ENCODE results near the gene DGKH. TPM values are rescaled to one million over a fixed set of nuclear protein-coding genes. Genes with fewer than 3 reads are reported as not detected.

Gene DGKH
- total and polyA plus RNA-seq, 9 of the 15 experiments (the other 6 are each of a cell fraction or from before 2014, with no cell fraction given) = 0.38 to 4.4 (median 3.1) TPM

- intact Hi-C loops (cut with micrococcal nuclease) = no loop called here
- Histone ChIP-seq H3K36me3 (ENCODE audit: control insufficient read depth, insufficient read depth, low read length) (0 out of 3 replicates have a peak, but pooled peaks cover 3% of the 10 kb centered on the region), H3K9me3 (replicated peaks; ENCODE audit: control insufficient read depth, insufficient read depth, low read depth, low read length) (no peaks in the 10 kb centered on the region; the same call in 1 of the 2 replicates), H3K9ac (ENCODE audit: insufficient read depth in 1 of 2, low read depth in 2 of 2, low read length in 2 of 2) (peak overlapping the region; percentile 74 to 96), H3K4me3 (peak overlapping the region; percentile 51), H3K79me2 (ENCODE audit: control insufficient read depth, insufficient read depth, low read length) (peaks cover 21% of the 10 kb centered on the region), H3K4me1 (replicated peaks in 1 of 2; ENCODE audit: control insufficient read depth in 2 of 2, insufficient read depth in 2 of 2, low read length in 2 of 2) (peaks cover 10 to 13% of the 10 kb centered on the region in 2 experiments; a peak in 4 of 5 replicates), H3K4me2 (ENCODE audit: insufficient read depth, low read length) (peak overlapping the region; percentile 69), H2AFZ (ENCODE audit: low read depth, low read length) (peak overlapping the region; percentile 79), H3K9me1 (ENCODE audit: control insufficient read depth, insufficient read depth, low read length) (no peaks in the 10 kb centered on the region), H4K20me1 (replicated peaks; ENCODE audit: control insufficient read depth, insufficient read depth, low read length) (no peaks in the 10 kb centered on the region), H3K27ac (ENCODE audit: extremely low read depth, low read depth, low read length) (peak overlapping the region; percentile 72), H3K27me3 (ENCODE audit: control insufficient read depth in 2 of 2, insufficient read depth in 2 of 2, low read length in 2 of 2) (no peaks in the 10 kb centered on the region)
- DNase-seq (ENCODE audit: extremely low read depth in 1 of 4, low spot score in 3 of 4) (peak in 2 of 4 experiments; percentile 5 to 30), FAIRE-seq (peak; percentile 48), ATAC-seq (no peak)
- ChIA-PET CTCF (ENCODE audit: low intra/inter-chr PET ratio) (no interaction called here), POLR2A (interaction anchor here (1.1 kb wide), 1 partner anchor 26 kb away, joined by 3 read pairs; no protein-coding TSS in a partner anchor)
- TSS peak; percentile 92 for BruUV-seq (replicated peaks)
- 47% methylated on average over 14 of the region's 14 CpGs for WGBS (ENCODE audit: insufficient coverage, low coverage, missing lambda C conversion rate)
- TF ChIP-seq ETS1 (conservative IDR thresholded peaks at IDR 0.05; ENCODE audit: control insufficient read depth, low read depth, low read length) (no peak), RBM17 (IDR thresholded peaks at IDR 0.05; ENCODE audit: borderline replicate concordance, low read depth, low read length) (no peak), PYGO2 (tag; IDR thresholded peaks at IDR 0.05) (no peak), NR3C1 (CRISPR knock-in tag; IDR thresholded peaks at IDR 0.05) (no peak), FUS (optimal IDR thresholded peaks at IDR 0.05; ENCODE audit: low read depth, low read length) (no peak), RBM22 (IDR thresholded peaks at IDR 0.05; ENCODE audit: low read depth, low read length, poor library complexity, severe bottlenecking) (no peak), SMAD4 (CRISPR knock-in tag; conservative IDR thresholded peaks at IDR 0.05) (no peak), ATF1 (CRISPR knock-in tag; IDR thresholded peaks at IDR 0.05) (no peak), ATF1 (tag; IDR thresholded peaks at IDR 0.05) (0 out of 2 replicates have a peak, but pooled peaks have one; percentile 6), PRDM10 (IDR thresholded peaks at IDR 0.05; ENCODE audit: partially characterized antibody) (no peak), HMBOX1 (IDR thresholded peaks at IDR 0.05) (peak; percentile 33; the same call in 1 of the 2 replicates), ZNF75A (CRISPR knock-in tag; IDR thresholded peaks at IDR 0.05) (no peak)
- in situ Hi-C loops (cut with MboI) = no loop called here
Measured at GRCh38 chr13:42039457-42039945, 8.9 kb upstream of the DGKH start.

All from K562 (cell line).